ENCODE results near the gene COG5. TPM values are rescaled to one million over a fixed set of nuclear protein-coding genes. Genes with fewer than 3 reads are reported as not detected.
A peak's percentile ranks its signal among the peaks of the same experiment; 100 is the strongest.

The COG5 gene
- total RNA-seq, 1 donor from 2014 or later, result 40.8 TPM

GRCh38 chr7:107338080-107338479 lies 225.6 kb downstream of the COG5 start:
- no peaks in the 10 kb centered on the region for H3K27me3 ChIP-seq (ENCODE audit: low read depth)
- no peak overlapping the region for H3K27ac ChIP-seq (replicated peaks)
- peaks cover 8% of the 10 kb centered on the region for H3K4me1 ChIP-seq
- H3K9me3 ChIP-seq (replicated peaks), result peaks cover 37% of the 10 kb centered on the region
- H3K4me3 ChIP-seq, result no peak overlapping the region
- no peak for DNase-seq
- H3K36me3 ChIP-seq, result no peaks in the 10 kb centered on the region
- TF ChIP-seq, protein P1, sequence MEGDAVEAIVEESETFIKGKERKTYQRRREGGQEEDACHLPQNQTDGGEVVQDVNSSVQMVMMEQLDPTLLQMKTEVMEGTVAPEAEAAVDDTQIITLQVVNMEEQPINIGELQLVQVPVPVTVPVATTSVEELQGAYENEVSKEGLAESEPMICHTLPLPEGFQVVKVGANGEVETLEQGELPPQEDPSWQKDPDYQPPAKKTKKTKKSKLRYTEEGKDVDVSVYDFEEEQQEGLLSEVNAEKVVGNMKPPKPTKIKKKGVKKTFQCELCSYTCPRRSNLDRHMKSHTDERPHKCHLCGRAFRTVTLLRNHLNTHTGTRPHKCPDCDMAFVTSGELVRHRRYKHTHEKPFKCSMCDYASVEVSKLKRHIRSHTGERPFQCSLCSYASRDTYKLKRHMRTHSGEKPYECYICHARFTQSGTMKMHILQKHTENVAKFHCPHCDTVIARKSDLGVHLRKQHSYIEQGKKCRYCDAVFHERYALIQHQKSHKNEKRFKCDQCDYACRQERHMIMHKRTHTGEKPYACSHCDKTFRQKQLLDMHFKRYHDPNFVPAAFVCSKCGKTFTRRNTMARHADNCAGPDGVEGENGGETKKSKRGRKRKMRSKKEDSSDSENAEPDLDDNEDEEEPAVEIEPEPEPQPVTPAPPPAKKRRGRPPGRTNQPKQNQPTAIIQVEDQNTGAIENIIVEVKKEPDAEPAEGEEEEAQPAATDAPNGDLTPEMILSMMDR (IDR thresholded peaks at IDR 0.05; ENCODE audit: borderline replicate concordance), result no peak
- intact Hi-C loops (cut with micrococcal nuclease), result no loop called here

DNA sequence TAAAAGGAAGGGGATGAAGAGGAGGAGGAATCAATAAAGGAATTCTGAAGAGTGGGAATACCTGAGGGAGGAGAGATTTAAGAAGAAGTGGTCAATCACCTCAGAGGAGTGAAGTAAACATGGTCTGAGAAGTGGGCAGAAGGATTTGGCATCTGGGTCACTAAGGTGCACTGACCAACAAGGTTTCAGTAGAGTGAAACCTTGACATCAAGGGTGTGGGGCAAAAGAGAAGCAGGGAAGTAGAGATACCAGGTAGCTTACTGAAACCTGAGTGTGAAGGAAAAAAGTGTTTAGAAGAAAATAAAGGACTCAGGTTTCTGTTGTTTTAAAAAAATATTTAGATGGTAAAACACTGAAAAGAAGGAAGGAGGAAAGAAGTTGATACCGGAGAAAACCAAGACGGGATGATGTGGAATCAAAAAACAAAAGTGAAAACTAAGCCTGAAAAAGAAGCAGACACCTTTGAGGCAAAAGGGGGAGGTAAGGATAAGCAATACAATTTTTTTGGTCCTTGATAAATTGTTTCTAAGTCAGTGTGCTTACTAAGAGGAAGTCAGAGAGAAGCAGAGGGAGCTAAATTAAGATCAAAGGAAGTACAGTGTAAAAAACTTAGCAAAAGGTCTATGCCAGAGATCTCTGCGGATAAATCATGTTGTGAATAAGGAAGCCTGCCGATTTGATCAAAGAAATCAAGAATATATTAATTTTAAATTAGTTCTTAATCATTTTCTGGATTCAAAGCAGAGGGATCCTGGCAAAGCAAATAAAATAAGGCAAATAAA lies 231.0 kb downstream of the COG5 start:
- intact Hi-C loops (cut with micrococcal nuclease), result no loop called here
- Histone ChIP-seq H3K27me3 (ENCODE audit: low read depth) (no peaks in the 10 kb centered on the region), H3K9me3 (replicated peaks) (peaks cover 3% of the 10 kb centered on the region), H3K36me3 (no peaks in the 10 kb centered on the region), H3K4me1 (peaks cover 15% of the 10 kb centered on the region), H3K4me3 (peak overlapping the region; percentile 26), H3K27ac (replicated peaks) (no peak overlapping the region)
- DNase-seq, result no peak
- TF ChIP-seq, protein P1 (IDR thresholded peaks at IDR 0.05; ENCODE audit: borderline replicate concordance), result no peak

DNA sequence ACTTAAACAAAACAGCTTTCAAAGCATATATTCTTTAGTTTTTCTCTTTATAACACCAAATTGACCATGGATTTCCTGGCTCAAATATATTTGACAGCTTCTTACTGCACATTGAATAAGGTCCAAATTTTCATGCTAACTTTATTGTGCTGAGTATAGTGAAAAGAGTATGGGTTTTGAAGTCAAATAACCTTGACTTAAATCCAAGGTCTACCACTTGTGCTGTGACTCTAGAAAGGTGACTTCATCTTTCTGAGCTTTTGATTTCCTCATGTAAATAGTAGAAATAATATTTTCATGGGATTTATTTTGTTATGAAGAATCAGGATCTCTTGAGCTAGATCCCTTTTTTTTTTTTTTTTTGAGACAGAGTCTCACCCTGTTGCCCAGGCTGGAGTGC lies 233.2 kb downstream of the COG5 start:
- DNase-seq, result no peak
- Histone ChIP-seq H3K27me3 (ENCODE audit: low read depth) (no peaks in the 10 kb centered on the region), H3K4me3 (no peak overlapping the region), H3K4me1 (peaks cover 15% of the 10 kb centered on the region), H3K36me3 (peaks cover 6% of the 10 kb centered on the region), H3K27ac (replicated peaks) (no peak overlapping the region), H3K9me3 (replicated peaks) (peaks cover 8% of the 10 kb centered on the region)
- intact Hi-C loops (cut with micrococcal nuclease), result no loop called here
- TF ChIP-seq, protein P1 (IDR thresholded peaks at IDR 0.05; ENCODE audit: borderline replicate concordance), result no peak

DNA sequence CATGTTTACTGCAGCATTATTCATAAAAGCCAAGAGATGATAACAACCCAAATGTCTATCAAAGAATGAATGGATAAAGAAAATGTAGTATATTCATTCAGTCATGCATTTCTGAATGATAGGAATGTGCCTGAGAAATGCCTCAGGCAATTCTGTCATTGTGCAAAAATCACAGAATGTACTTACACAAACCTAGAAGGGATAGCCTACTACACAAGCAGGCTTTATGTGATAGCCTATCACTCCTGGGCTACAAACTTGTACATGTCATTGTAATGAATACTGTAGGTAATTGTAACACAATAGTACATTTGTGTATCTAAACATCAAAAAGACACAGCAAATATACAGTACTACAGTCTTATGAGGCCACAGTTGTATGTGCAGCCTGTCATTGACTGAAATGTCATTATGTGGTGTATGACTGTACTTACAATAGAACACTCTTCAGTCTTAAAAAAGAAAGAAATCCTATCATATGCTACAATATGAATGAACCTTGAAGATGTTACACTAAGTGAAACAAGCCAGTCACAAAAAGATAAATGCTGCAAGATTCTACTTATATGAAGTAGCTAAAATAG lies 235.6 kb downstream of the COG5 start:
- Histone ChIP-seq H3K4me3 (no peak overlapping the region), H3K27ac (replicated peaks) (no peak overlapping the region), H3K9me3 (replicated peaks) (peaks cover 8% of the 10 kb centered on the region), H3K36me3 (peaks cover 15% of the 10 kb centered on the region), H3K27me3 (ENCODE audit: low read depth) (no peaks in the 10 kb centered on the region), H3K4me1 (peaks cover 8% of the 10 kb centered on the region)
- intact Hi-C loops (cut with micrococcal nuclease), result no loop called here
- DNase-seq, result no peak
- TF ChIP-seq, protein P1 (IDR thresholded peaks at IDR 0.05; ENCODE audit: borderline replicate concordance), result no peak

- Histone ChIP-seq H3K9me3 (replicated peaks) (peaks cover 8% of the 10 kb centered on the region), H3K4me3 (no peak overlapping the region), H3K27ac (replicated peaks) (no peak overlapping the region), H3K27me3 (ENCODE audit: low read depth) (no peaks in the 10 kb centered on the region), H3K36me3 (peaks cover 25% of the 10 kb centered on the region), H3K4me1 (no peaks in the 10 kb centered on the region)
- no peak for DNase-seq
- TF ChIP-seq, protein P1 (IDR thresholded peaks at IDR 0.05; ENCODE audit: borderline replicate concordance), result no peak
- intact Hi-C loops (cut with micrococcal nuclease), result no loop called here
Measured at GRCh38 chr7:107326061-107326460, 237.7 kb downstream of the COG5 start.
